Activated CD4-positive, alpha-beta T cell treated with anti-CD3 and anti-CD28 coated beads for 1 hour (primary cell): Measurements from ENCODE around the gene EIF1AD.
"Not testable (repeated sequence)": the region's sequence is repeated elsewhere in the genome, so short reads cannot be mapped to it uniquely, and the experiment has no call there.

ENCODE experiments used
- DNase-seq: peaks from one replicate; pipeline ENCODE4 v3.0.0-alpha.2; 2020

Gene EIF1AD

DNA sequence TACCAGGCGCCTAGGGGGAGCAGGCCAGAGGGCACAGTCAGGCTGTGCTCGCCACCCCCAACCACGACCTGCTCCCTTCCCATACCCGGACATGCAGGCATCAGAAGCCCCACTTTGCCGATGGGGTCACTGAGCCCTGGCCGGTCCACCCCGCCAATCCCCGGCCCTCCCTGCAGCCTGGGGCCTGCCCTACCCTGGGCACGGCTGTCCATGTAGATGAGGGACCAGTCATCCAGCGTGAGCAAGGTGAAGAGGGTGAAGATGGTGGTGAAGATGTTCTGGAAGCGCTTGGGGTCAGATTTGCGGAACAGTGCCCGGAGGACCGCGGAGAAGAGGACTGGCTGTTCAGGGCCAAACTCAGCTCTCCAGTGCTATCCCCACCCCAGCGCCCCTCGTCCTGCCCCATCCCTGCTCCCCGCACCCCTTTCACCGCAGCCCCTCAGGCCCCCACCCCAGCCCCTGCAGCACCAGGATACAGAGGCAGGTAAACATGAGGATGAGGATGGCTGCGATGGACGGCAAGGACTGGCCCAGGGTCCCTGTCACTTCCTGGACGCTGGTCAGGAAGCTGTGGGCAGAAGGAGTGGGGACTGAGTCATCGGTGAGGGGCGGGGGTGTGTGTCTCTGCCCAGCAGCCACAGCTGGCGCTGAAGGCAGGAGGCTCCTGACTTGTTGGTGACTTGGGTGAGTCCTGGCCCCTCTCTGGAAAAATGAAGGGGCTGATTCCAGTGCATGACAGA, 18.8 kb upstream of the EIF1AD start:
- DNase-seq: no peak

DNA sequence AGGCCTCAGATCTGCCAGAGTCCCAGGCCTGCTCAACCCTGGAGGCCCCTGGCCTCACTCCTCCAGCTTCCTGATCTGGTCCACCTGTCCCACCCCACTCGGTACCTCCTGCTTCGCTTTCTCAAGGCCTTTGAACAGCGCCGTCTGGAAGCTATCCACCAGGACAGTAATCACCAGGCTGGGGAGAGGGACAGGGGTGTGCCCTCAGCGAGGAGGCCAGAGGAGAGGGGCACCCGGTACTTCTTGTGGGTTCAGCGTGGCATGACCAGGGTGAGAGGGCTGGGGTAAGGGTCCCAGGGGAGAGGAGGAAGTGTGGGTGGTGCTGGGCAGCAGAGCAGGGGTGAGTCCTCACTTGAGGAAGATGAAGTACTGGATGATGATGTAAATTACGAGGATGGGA, 18.3 kb upstream of the EIF1AD start:
- DNase-seq: no peak

DNA sequence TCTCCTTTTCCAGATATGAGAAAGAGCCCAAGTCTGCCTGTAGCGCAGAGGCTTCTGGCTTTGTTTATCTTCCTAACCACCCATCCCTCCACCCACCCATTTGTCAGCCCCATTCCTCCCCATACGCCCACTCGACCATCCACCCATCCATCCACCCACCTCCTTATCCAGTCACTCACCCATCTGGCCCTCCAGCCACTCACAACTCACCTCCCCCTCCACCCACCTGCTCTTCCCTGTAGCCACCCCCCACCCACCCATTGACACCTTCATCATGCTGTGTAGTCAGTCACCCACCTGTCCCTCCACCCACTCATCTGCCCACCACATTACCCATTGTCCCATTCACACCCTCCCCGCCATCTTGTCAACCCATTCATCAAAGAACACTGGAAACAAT, 15.4 kb upstream of the EIF1AD start:
- no peak for DNase-seq

DNA sequence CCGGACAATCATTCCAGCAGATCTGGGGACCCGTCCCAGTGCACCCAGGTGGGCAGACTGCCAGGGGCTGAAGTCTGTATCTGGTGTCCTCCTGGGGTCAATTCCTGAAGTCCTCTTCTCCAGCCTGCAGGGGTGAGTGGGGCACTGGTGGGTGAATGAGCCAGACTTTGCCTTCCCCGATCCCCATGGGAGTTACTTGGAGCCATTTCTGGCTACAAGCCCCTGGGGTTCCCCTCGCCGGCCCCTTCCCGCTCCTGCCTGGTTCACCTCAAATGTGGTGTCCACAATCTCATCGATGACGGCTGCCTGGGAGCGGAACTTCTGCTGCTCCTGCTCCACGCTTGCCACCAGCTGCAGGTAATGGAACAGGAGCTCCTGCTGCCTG, 14.8 kb upstream of the EIF1AD start:
- DNase-seq: no peak

DNA sequence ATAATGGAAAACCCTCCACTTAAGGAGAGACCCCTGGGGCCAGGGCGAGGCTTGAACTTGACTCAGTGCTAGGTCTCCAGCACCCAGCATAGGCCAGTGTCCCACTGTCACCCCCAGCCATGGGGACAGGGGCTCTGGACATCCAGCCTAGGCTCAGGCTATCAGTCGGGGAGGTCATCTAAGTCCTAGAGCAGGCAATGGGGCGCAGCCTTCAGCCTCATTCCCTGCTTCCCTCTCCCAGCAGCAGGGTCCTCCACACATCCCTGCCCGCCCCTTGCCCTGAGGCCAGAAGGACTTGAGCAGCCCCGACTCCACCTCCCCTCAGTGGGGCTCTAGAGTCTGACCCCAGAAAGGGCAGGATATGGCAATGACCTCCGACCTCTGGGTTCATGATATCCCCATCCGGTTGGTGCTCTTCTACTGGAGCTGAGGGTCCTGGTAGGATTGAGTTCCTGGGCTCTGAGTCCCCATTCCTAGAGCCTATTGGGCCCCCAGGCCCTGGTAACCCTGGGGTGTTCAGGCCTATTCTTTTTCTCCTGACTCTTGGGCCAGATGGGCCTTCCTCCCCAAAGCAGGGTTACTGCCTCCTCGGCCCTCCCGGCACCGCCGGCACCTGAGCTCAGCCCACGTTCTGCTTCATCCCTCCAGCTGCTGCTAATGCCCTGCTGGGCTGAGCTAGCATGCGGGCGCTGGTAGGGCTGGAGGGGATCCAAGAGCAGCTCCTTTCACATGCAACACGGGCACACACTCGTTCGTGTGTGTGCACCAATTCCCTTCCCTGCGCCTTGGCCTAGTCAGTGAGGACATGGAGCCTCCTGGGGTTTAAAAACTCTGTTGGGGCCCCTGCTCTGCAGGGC, 14.2 kb upstream of the EIF1AD start:
- no peak for DNase-seq

DNA sequence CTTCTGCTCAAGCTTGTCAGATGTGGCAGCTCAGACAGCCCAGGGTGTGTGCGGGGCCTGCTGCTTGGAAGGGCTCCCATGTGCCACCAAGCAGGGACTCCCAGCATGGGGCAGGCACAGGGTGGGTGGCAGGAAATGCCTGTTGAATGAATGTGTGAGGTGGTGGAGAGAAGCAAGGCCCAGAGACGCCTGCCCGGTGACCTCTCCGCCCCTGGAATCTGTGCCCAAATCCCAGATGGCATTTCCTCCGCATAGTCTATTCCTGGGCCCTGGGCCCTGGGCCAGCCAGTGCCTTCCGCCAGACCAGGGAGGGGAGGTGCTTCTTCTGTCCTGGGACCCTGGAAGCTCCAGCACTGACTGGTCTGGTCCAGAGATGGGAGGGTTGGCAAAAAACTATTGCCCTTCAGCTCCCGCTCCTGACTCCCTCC, 13.5 kb upstream of the EIF1AD start:
- no peak for DNase-seq

DNA sequence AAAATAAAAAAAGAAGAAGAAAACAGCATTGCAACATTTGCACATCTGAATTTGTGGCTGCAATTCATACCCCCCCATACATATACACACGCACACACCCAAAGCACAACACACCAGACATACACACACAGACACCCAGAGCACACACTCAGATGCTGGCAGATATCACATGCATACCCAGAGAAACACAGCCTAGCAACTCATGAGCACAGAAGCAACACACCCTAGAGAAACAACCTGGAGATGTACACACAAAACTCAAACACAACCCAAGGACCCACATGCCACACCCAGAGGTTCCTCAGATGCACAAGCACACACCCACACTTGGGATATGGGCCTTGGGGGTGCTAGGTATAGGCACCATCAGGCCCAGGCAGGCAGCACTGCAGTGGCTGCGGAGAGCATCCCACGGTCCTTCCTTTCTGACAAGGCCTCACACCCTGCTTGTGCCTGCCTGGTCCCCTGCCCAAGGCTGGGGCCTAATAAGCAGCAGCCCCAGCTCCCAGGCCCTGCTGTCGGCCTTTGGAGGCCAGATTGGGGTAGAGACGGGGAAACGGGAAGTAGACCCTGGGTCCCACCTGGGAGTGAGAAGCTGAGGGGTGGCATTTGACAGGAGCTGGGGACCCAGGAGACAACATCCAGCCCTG, 13.0 kb upstream of the EIF1AD start:
- DNase-seq: no peak

DNA sequence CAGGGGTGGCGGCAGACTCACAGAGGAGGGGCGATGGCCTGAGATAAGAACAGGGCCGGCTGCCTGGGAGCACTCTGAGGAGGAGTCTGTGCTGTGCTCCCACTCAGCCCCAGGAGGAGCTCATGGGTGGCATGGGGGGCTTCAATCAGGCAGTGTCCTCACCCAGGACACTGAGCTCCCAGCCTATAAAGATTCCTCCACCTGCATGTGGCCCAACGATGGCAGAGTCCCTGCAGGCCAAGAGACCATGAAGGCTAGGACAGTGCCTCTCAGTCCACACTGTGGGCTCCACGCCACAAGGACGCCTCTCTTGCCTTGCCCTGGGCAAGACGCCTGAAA, 11.8 kb upstream of the EIF1AD start:
- no peak for DNase-seq

DNA sequence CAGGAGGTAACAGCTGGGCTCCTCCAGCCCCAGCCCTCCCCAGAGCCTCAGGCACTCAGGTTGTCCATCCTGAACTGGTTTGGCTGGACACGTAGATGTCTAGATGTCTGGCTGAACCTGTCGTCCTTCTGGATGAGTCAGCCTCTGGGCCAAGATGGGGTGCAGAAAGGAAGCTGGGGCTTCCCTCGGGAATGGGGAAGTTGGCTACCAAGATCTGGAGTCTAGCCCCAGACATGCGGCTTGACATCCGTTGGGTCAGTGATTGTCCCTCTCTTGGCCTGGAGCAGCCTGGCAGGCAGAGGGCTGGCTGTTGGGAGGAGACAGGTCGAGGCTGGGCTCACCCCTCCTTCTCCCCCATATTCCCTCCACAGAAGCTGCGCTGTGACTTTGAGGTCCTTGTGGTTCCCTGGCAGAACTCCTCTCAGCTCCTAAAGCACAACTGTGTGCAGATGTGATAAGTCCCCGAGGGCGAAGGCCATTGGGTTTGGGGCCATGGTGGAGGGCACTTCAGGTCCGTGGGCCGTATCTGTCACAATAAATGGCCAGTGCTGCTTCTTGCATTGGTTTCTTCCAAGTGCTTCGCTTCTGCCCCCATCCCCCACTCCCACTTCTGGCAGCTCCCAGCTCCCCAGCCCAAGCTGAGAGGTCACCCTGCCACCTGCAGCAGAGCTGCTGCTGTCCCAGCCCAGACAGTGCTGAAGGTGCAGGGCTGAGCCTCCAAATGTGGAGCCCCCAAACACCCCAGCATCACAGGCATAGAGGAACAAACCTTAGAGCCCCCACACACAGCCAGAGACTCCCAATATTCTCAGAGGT, 11.2 kb upstream of the EIF1AD start:
- DNase-seq: no peak

DNA sequence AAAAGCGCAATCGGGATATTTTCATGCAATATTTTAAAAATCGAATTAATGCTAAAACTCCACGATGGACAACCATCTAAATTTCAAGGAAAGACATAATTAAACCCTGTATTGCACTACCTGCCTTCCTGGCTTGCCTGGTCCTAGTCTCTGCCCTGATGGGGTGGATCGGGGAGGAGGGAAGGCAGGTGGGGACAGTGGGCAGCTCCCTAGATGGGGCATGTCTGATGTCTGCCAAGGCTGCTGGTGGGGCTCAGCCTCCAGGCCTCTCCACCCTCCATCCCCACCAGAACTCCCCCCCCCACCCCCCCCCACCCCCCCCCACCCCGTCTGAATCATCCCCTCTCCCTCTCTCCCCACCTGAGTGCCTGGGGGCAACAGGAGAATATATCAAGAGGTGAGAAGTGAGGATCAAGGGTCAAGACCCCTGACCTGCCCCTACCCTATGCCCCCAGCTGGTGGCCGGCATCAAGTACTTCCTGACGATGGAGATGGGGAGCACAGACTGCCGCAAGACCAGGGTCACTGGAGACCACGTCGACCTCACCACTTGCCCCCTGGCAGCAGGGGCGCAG, 10.5 kb upstream of the EIF1AD start:
- DNase-seq: no peak

DNA sequence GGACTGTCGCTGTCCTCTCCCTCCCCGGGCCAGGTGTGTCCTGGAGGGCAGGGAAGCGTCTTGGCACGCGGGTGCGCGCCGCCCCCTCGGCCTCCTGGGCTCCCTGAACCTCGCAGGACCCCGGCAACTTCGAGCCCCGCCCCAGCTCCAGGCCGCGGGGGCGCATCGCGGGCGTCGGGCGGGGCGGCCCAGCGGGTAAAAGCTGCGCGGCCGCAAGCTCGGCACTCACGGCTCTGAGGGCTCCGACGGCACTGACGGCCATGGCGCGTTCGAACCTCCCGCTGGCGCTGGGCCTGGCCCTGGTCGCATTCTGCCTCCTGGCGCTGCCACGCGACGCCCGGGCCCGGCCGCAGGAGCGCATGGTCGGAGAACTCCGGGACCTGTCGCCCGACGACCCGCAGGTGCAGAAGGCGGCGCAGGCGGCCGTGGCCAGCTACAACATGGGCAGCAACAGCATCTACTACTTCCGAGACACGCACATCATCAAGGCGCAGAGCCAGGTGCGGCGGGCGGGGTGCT, 9.9 kb upstream of the EIF1AD start, which contains the start of gene CST6:
Gene CST6, plus strand, starts transcription at position 224 of the 519 bp plus-strand sequence. Its CDS starts 37 bp downstream, at position 261.
- no peak for DNase-seq

DNA sequence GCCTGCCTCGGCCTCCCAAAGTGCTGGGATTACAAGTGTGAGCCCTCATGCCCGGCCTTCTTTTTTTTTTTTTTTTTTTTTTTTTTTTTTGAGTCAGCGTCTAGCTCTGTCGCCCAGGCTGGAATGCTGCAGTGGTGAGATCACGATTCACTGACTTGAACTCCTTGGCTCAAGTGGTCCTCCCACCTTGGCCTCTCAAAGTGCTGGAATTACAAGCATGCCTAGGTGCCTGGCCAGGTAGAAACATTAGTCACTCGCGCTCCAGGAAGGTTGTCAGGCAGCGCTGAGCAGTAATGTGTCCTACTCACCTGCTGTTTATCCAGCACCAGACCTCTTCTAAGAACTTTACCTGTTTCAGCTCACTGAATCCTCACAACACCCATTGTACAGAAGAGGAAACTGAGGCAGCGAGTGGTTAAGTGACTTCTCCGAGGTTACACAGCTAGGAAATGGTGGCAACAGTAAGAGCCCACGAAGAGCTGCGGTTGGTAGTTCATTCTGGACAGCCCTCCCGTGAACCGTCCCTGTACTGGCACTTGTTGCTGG, 9.4 kb upstream of the EIF1AD start:
- DNase-seq: no peak

DNA sequence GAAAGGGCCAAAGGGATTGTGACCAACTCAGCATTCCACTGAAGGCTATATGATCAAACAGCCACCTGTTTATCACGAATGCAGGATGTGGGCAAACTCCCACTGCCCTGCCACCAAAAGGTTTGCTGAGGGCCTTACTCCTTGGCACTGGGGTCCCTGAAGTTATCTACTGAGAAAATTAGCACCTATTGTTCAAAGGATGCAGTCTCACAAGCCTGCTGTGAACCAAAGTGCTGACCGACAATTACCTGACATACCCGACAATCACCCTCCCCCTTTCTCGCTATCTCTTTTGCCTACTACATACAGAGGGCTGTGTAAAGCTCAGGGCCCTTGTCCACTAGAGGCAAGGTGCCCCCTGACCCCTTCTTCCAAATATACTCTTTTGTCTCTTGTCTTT, 8.1 kb upstream of the EIF1AD start:
- DNase-seq: not testable (repeated sequence)

DNA sequence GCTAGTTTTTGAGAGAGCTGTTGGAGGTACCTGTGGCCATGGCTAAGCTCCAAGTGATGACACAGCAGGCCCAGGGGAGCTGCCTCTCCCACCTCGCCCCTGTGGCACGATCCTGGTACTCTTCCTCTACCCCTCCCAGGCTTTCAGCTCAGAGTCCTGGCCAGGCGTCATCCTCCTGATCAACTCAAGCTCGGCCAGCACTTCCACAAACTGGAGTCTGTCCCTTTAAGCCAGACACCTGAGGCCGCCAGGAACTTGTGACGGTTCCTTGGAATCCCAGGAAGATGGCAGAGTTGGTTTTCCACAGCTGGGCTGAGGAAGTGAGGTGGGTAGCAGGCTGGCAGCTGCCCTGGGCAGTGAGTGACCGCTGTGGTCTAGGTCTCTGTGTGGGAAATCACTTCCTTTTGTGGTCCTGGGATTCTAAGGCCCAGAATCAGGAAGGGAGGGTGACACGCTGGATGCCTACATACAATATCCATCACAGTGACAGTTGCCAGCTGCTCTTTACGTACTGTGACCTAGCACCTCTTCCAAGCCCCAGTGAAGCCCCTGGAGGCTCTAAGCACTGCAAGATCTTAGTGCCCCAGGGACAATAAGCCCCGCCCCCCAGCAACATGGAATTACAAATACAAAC, 6.6 kb upstream of the EIF1AD start:
- no peak for DNase-seq

DNA sequence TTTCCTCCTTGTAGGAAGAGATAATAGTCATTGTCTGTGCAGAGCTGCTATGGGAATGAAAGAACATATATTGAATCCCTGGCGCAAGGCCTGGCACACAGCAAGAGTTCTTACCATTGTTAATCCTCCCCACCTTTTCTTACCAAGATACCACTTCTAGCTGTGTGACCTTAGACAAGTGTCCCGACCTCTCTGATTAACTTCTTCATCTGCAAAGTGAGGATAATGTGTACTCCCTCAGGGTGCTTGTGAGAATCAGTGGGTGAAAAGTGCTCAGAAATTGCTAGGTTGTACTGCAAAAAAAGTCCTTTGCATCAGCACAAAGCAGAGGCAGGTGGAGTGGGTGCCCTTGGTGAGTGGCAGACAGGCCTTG, 6.1 kb upstream of the EIF1AD start:
- DNase-seq: no peak

DNA sequence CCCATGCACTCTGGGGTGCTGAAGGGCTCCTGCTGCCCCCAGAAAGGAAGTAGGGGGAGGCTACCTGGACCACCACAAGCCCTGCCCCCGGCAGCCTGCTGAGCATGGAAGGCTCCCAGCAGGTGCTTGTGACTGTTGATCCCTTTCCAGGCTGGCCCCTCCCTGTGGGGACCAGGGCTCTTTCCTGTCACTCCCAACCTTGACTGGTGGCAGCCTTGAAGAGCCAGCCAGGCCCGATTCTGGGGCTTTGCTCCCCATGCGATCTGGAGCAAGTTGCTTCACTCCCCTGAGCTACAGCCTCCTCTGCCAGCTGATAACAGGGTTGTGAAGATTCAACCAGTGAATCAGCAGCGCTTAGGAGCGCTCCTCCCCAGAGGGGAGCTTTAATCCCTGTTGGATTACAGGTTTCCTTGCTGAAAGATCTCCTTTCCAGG, 5.3 kb upstream of the EIF1AD start:
- DNase-seq: no peak

DNA sequence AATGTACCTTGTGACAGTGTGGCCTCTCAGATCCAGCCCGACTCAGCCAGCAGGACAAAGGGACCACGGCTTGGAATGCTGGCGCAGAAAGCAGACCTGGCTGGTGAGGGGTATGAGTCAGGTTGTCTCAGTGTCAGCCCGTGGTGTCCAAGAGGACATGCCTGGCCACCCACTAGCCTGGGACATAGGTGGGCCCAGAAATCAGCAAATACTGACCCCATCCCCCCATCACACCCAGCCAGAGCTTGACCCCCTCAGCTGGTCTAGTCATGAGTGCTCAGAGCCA, 4.9 kb upstream of the EIF1AD start:
- no peak for DNase-seq

DNA sequence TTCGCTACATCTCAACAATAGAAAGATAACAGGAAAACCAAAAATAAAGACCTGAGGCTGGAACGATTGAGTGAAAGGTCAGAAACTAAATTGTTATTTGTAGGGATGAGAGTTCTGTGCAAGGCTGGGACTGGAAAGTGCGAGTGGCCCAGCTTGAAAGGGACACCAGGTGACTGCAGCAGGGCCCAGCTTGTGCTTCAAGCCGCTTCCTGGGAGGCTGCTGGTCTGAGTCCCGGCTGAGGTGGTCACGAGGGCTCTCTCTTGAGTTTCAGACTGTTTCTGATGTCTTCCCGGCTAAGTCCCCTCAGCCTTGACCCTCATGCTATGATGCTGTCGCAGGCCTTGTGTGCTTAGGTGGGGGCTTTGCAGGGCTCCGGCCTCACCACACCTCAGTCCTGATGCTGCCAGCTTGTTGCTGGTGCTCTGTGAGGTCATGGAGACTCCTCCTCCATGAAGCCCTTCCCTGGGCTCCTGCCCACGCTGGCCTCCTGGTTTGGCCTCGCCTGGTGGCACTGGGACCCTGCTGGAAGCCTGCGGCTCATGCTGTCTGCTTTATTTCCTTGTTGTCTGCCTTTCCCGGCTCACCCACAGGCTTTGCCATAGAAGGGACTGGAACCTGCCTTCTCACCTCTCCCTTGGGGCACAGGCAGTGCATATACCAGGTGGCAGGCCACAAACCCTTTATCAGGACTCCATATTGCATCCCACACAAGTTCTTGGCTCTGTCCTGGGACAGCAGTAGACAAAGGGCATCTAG, 4.4 kb upstream of the EIF1AD start:
- DNase-seq: no peak

DNA sequence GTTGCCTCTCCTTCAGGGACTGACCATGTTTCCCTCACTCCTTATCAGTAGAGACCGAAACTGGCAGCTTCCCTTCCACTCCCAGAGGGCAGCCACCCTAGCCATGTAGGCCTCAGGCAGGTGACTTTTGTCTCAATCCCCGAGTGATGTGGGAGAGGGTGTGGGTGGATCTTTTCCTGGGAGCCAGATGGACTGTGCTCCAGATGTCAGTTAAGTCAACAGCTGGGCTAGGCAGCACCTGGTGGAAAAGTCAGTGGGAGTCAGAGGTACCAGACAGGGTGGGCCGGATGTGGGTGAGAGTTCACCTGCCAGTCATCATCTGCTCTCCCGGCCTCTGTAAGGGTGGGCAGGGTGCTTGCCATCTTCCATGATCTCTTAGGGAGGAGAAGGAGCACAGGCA, 2.2 kb upstream of the EIF1AD start:
- DNase-seq: no peak

DNA sequence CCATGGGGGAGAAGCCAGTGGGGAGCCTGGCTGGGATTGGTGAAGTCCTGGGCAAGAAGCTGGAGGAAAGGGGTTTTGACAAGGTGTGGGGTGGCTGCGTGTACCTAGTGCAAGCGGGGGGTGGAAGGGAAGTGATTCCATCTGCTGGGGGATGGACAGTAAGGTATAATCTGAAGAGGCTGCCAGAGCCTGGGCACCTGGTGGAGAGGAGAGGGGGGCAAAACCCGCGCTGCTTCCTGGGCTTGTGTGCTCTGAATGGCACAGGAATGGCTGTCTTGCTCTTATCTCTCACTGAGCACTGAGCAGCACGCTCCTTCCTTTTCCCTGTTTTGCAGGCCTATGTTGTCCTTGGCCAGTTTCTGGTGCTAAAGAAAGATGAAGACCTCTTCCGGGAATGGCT, 1.3 kb upstream of the EIF1AD start:
- no peak for DNase-seq

DNA sequence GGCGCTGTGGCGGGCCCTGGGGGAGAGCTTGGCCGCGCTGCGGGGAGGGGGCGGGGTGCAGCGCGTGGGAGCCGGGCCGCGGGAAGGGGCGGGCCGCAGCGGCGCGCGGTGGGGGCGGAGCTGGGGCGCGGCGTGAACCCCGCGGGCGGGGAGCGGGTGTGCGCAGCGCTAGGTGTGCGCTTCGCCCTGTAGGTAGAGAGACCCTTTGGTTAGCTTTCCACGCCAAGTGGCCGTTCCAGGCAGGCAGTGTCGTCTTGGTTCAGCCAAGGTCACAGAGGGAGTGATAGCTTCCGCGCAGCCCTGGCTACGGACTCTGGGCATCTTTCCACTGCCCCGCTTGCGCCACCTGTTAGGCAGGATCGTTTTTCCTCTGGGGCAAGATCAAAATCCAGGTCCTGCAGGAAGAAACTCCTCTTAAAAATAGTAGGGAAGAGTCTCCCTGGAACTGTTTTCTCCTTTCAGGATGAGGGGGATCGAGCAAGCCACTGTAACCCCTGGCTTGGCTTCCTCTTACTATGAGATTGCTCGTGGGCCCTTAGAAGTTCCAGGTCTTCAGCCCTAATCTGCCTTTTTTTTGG, 780 bp upstream of the EIF1AD start:
- no peak for DNase-seq
